AG04450 (cell line): ENCODE data around the gene PIGH. TPM values are rescaled to one million over a fixed set of nuclear protein-coding genes. Genes with fewer than 3 reads are reported as not detected.

Experiments used
- CTCF ChIA-PET: fragments of 300-600, 350-600 bp; formaldehyde crosslinking; extraction: SDS; loops from one replicate; lab custom pipeline; 2022; ENCODE audit warnings: antibody characterized with exemption, inconsistent platforms; lab: Charles Lee
- POLR2A ChIA-PET: fragments of 350-600 bp; formaldehyde crosslinking; extraction: SDS; loops from one replicate; lab custom pipeline; 2021; ENCODE audit warnings: antibody characterized with exemption, inconsistent platforms; lab: Yijun Ruan, JAX
- DNase-seq: peaks from one replicate; pipeline ENCODE4 v3.0.0-alpha.2; 2011; ENCODE audit warnings: low read depth, low spot score
- H3K27ac ChIP-seq: one replicate; pipeline ENCODE4 v1.5.1; 2012; ENCODE audit warnings: low read depth, low read length, control low read depth
- H3K27me3 ChIP-seq: one replicate; pipeline ENCODE4 v1.6.0; 2012; ENCODE audit warnings: low read length; ENCODE audit not compliant: control insufficient read depth, insufficient read depth
- H3K4me3 ChIP-seq: 2 replicates; pipeline ENCODE4 v1.5.1; 2011; ENCODE audit warnings: mild to moderate bottlenecking, low read depth, low read length, control low read depth
- H3K9me3 ChIP-seq: 2 replicates; pipeline ENCODE4 v1.5.1; 2012; ENCODE audit warnings: low read length; ENCODE audit not compliant: control insufficient read depth, insufficient read depth
- polyA plus RNA-seq: library from polyadenylated mRNA; depleted of rRNA; stranded (reverse); fragments of >200 nt; gene quantifications from 2 replicates; pipeline ENCODE4 v1.2.3, GENCODE V29; 2011
- TF ChIP-seq, protein P1 (sequence below): IDR thresholded peaks from 2 replicates; pipeline ENCODE4 v1.5.1; 2011; ENCODE audit warnings: low read depth, low read length, control low read depth, inconsistent platforms

The PIGH gene
- polyA plus RNA-seq, 1 experiment: 17.6 TPM

DNA sequence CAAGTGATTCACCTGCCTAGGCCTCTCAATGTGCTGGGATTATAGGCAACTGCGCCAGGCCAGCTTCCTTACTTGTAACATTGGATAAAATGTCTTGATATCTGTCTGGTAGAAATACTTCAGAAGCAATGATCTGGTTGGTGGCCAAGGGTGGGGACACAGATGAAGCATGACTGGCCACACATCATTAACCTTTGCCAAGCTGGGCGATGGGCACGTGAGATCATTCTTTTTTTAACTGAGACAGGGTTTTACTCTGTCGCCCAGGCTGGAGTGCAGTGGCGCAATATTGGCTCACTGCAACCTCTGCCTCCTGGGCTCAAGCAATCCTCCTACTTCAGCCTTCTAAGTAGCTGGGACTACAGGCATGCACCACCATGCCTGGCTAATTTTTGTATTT lies 35.8 kb downstream of the PIGH start:
- Histone ChIP-seq H3K27me3 (peaks cover 23% of the 10 kb centered on the region), H3K27ac (no peak overlapping the region), H3K9me3 (no peaks in the 10 kb centered on the region), H3K4me3 (no peak overlapping the region)
- TF ChIP-seq, protein P1, sequence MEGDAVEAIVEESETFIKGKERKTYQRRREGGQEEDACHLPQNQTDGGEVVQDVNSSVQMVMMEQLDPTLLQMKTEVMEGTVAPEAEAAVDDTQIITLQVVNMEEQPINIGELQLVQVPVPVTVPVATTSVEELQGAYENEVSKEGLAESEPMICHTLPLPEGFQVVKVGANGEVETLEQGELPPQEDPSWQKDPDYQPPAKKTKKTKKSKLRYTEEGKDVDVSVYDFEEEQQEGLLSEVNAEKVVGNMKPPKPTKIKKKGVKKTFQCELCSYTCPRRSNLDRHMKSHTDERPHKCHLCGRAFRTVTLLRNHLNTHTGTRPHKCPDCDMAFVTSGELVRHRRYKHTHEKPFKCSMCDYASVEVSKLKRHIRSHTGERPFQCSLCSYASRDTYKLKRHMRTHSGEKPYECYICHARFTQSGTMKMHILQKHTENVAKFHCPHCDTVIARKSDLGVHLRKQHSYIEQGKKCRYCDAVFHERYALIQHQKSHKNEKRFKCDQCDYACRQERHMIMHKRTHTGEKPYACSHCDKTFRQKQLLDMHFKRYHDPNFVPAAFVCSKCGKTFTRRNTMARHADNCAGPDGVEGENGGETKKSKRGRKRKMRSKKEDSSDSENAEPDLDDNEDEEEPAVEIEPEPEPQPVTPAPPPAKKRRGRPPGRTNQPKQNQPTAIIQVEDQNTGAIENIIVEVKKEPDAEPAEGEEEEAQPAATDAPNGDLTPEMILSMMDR: no peak
- DNase-seq: no peak
- CTCF ChIA-PET: interaction anchor here (0.7 kb wide), 1 partner anchor 20 kb away, joined by 3 read pairs; no protein-coding TSS in a partner anchor
- POLR2A ChIA-PET: no interaction called here

DNA sequence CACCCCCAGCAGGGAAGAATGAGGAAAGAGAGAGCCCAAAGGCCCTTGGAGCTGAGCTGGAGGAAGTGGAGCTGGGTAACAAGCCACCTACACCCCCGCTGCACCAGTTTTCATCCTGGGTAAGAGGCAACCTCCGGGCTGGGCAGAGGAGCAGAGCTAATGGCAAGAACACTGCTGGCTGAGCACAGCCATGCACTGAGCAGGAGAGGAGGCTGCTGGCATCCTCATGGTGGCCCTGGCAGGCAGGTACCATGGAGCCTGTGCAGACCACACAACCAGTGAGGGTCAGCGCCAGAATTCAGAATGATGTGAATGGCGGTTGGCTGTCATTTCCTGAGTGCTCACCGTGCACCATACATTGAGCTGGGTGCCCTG lies 37.3 kb downstream of the PIGH start:
- Histone ChIP-seq H3K27me3 (peaks cover 16% of the 10 kb centered on the region), H3K4me3 (no peak overlapping the region), H3K27ac (no peak overlapping the region), H3K9me3 (no peaks in the 10 kb centered on the region)
- POLR2A ChIA-PET: no interaction called here
- TF ChIP-seq, protein P1: no peak
- CTCF ChIA-PET: interaction anchor here (1.4 kb wide), 1 partner anchor 8 kb away, joined by 7 read pairs; no protein-coding TSS in a partner anchor
- DNase-seq: no peak

DNA sequence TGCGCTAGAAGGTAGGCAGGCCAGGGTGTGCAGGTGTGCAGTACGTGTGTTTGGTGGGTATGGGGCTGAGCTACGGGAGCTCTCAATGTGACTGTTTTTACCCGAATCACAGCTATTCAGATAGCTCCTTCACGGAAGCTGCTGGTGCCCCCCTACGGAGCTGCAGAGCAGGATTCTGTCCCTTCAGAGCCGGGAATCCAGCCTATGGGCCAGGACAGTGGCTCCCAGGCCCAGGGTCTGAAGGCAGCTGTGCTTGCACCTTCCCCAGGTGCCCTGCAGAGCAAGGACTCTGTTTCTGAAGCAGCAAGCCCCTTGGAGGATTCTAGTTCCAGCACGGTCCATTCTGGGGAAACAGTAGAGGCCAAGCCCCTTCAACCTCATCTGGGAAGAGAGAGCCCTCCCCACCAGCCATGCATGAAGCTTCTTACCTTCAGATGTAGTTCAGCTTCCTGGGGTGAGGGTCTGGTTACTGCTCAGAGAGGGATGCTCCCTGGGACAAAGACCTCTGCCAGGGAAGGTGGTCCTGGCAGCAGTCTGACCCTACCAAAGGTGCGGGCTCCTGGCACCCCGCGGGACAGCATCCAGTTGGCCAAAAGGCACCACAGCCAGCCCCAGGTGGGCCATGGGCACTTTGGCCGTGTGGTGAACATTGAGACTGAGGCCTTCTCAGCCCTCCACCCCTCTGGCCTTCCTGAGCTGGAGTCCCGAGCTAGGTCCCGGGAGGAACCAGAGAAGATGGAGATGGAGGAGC lies 37.9 kb downstream of the PIGH start:
- H3K27ac ChIP-seq: no peak overlapping the region
- peaks cover 10% of the 10 kb centered on the region for H3K27me3 ChIP-seq
- POLR2A ChIA-PET: no interaction called here
- no peaks in the 10 kb centered on the region for H3K9me3 ChIP-seq
- TF ChIP-seq, protein P1: no peak
- no peak for DNase-seq
- H3K4me3 ChIP-seq: no peak overlapping the region
- CTCF ChIA-PET: interaction anchor here (1.1 to 1.4 kb wide), 2 partner anchors 9 to 35 kb away, joined by 3 to 7 read pairs; no protein-coding TSS in a partner anchor

DNA sequence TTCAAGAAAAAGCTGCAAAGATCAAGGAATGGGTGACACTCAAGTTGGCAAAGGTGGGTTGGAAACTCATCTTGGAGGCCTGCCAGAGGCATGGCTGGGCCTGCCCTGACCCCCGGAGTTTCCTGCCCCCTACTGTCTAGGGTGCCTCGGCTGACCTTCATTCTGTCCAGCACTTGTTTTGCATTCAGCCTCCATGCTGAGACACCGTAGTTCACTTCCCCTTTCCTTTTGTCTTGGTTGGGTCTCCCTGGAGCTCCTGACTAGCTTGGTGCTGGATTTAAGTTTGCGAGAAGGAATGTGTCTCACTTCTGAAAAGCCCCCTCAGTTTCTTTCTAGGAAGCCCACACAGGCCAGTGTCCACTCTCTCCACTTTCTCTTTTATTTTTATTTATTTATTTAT lies 40.4 kb downstream of the PIGH start:
- POLR2A ChIA-PET: no interaction called here
- DNase-seq: no peak
- H3K27ac ChIP-seq: no peak overlapping the region
- H3K4me3 ChIP-seq: no peak overlapping the region
- TF ChIP-seq, protein P1: no peak
- CTCF ChIA-PET: interaction anchor here (1.9 kb wide), 1 partner anchor 11 kb away, joined by 7 read pairs; no protein-coding TSS in a partner anchor
- no peaks in the 10 kb centered on the region for H3K9me3 ChIP-seq
- H3K27me3 ChIP-seq: peaks cover 4% of the 10 kb centered on the region

DNA sequence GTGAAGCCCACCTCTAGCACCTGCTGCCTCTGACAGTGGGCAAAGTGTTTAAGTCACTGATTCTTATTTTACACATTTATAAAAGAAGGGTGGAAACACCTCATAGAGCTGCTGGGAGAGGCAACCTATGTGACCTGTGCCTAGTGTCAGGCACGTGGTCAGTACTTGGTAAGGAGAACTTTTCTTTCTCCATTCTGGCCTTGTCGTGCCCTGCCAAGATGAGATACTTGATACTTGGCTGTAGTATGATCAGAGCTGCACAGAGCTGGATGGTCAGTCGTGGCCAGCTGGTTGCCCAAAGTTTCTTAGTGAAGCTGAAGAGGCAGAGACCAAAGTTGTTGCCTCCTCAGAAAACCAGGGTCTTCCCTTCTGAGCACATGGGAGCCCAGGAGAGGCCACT lies 42.4 kb downstream of the PIGH start:
- POLR2A ChIA-PET: no interaction called here
- Histone ChIP-seq H3K27me3 (peaks cover 7% of the 10 kb centered on the region), H3K9me3 (no peaks in the 10 kb centered on the region), H3K27ac (no peak overlapping the region), H3K4me3 (no peak overlapping the region)
- TF ChIP-seq, protein P1: no peak
- DNase-seq: no peak
- CTCF ChIA-PET: interaction anchor here (0.7 to 4.8 kb wide), 7 partner anchors 9 to 130 kb away, joined by 3 to 20 read pairs (median 3); no protein-coding TSS in a partner anchor
